ENCODE data around the gene CIB2.

Gene CIB2

GRCh38 chr15:78082743-78083110, 48.5 kb downstream of the CIB2 start:
- DNase-seq, result no peak

DNA sequence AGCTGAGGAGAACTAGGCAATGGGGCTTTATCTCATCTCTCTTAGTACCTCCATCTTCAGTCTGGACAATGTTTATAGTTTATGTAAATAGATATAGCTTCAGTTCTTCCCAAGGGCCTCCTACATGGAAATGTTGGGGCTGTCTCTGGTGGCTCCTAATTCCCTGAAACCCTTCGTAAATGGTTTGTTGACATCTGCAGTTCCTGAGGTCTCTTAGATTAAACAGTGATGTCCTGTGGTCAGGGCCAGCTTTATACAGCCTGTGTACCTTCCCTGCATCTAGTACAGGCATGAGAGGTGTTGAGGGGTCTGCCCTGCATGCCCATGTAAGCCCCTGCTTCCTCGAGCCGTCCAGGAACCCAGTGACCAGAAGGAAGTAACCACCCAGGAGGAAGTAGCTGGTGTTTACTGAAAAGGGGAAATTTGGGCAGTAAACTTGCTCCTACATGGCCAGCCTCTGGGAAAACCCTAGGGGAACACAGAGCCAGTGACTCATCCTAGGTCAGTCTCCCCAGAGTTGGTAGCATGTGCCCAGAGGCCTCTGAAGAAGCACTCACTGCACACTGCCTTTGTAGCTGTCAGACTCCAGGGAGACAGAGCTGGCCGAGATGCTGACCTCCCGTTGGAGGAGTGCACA, 49.0 kb downstream of the CIB2 start:
- no peak for DNase-seq

DNA sequence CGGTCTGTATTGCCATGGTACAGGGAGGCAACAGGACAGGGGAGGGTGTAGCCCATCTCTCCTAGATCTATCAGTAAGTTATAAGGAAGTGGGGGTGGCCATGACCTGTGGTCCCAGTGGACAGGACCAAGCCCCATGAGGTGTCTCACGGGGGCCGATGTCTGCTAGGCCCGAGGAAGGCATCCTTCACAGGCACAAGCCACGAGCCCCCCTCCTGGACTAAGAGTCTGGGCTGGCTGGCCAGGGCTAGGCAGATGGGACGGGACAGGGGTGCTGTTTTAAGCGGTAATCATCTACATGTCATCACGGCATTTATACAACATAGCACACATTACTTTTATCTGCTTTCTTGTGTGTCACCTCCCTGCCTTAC, 51.2 kb downstream of the CIB2 start:
- DNase-seq, result no peak

GRCh38 chr15:78079298-78080087, 51.8 kb downstream of the CIB2 start:
- no peak for DNase-seq

GRCh38 chr15:78077871-78078210, 53.4 kb downstream of the CIB2 start:
- DNase-seq, result no peak

- peak; percentile 81 to 84 for DNase-seq
Observed at GRCh38 chr15:78077053-78077870, 54.0 kb downstream of the CIB2 start, which contains the start of gene TBC1D2B. Gene TBC1D2B, minus strand, starts transcription at chr15:78077711. Its CDS starts 59 bp downstream, at chr15:78077652.

DNA sequence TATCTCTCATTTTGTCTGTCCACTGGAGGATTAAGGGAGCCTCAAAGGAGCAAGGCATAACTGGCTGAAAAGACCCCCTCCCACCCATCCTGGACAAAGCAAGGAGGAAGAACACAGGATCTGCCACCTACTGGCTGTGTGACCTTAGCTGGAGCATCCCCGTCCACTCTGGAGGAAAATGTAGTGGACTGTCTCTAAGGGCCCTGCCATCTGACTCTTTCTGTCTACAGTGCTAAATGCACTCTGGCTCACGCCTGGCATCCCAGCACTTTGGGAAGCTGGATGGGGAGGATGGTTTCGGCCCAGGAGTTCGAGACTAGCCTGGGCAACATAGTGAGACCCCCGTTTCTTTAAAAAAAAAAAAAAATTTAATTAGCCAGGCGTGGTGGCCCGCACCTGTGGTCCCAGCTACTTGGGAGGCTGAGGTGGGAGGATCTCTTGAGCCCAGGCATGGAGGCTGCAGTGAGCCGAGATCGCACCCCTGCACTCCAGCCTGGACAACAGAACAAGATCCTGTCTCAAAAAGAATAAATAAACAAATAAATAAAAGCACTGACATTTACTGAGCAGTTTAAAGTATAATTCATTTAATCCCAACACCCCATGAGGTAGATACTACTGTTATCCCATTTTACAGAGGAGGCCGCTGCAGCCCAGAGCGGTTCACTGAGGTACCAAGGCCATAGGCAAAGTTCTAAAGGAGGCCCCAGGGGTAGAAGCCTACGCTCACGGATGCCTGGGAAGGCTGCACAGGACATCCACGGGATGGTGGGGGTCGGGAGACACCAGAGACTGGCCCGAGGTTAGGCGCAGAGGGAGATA, 54.8 kb downstream of the CIB2 start:
- DNase-seq, result no peak

DNA sequence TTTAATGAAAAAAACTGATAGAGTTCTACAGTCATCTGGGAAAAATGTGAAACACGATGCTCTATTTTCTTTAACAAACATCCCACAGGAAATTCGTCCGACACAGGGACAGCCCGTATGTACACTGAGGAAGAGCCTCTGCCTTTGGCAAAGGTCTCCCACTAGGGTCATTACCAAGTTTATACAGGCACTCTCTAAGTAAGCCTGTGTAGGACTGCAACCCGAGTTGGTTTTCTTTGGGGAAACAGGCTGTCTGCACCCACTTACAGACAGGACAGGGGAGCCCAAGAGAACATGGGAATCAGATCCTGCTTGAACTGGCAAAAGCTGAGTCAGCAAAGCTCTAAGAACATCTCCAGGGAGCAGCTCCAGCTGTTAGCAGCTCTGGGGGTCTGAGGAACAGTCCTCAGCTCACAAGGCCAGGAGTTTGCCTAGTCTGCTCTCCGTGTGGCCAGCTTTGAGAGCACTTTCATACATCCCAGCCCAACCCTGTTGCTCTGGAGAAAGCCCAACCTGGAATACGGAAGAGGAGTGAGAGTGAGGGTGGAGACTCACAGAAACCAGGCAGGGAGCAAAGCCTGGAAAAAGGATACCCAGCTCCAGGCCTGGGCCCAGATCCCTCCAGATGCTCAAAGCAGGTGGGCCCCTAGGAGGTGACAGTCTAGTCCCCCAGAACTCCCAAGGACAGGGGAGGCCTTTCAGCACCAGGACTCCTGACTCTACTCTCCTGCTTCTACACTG, 55.6 kb downstream of the CIB2 start:
- DNase-seq, result no peak

DNA sequence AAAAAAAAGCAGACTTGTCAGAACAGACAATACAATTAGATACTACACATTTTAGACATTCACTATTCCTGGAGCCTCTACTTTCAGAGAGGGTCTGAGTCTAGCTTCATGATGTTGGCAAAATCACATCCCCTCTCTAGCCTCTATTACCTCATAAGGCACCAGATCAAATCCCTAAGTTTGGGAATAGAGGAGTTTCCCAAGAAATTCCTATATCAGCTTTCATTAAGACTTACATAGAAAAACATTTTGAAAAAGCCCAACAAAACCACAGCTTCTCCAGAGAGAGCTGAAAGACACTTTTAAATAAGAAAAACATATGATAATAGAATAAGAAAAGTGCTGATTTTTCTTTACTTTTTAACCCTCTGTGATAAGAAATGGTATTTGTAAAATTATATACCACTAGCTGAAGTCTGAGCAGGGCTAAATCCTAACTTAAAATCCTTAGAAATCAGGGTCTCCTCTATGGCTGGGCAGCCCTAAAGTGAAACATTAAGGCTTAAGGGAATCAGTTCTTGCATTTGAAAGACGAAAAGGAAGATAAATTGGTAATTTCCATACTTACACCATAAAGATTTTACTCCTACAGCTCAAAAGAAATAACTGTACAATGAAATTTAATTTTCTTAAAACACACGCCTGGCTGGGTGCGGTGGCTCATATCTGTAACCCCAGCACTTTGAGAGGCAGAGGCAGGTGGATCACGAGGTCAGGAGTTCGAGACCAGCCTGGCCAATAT, 58.0 kb downstream of the CIB2 start:
- no peak for DNase-seq

GRCh38 chr15:78072080-78072892, 59.0 kb downstream of the CIB2 start:
- no peak for DNase-seq

DNA sequence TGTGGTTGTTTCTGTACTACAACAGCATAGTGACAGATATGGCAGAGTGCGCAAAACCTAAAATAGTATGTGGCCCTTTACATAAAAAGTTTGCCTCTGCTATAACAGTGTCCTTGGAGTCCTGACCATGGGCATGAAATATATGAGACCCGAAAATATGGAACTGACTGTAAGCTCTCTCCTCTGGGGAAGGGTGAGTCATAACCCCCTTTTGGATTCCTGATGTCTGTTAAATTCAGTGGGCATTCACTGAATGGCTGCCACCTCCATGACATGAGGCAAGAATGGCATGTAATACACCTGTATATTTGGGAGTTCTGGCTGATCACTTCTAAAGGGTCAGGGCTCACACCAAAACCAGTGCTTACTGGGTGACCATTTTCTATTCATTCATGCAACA, 59.9 kb downstream of the CIB2 start:
- no peak for DNase-seq

DNA sequence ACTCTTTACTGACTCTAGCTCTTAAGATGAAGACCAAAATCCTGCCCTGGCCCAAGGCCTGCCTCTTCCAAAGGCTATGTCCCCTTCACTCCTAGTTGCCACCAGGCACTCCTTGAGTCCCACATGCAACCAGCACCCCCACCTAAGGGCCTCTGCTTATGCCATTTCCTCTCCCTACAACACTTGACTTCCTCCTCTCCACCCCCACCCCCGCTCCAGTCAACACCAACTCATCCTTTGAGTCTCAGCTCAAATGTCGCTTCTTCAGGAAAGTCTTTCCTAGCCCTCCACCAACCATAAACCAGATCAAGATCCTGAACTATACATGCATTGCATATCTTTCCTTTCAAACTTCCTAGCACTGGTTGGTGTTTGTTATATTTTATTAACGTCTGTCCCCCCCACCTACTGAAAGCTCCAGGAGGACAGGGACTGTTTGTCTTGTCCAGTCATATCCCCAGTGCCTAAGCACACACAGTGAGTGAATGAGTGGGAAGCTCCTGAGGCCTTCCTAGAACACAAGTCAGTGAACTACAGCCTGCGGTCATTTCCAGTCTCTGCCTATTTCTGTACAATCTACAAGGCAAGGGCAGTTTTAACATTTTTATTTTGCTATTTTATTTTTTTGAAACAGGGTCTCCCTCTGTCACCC, 61.1 kb downstream of the CIB2 start:
- DNase-seq, result peak; percentile 62

GRCh38 chr15:78069462-78070029, 61.7 kb downstream of the CIB2 start:
- DNase-seq, result no peak

GRCh38 chr15:78069052-78069414, 62.2 kb downstream of the CIB2 start:
- no peak for DNase-seq

DNA sequence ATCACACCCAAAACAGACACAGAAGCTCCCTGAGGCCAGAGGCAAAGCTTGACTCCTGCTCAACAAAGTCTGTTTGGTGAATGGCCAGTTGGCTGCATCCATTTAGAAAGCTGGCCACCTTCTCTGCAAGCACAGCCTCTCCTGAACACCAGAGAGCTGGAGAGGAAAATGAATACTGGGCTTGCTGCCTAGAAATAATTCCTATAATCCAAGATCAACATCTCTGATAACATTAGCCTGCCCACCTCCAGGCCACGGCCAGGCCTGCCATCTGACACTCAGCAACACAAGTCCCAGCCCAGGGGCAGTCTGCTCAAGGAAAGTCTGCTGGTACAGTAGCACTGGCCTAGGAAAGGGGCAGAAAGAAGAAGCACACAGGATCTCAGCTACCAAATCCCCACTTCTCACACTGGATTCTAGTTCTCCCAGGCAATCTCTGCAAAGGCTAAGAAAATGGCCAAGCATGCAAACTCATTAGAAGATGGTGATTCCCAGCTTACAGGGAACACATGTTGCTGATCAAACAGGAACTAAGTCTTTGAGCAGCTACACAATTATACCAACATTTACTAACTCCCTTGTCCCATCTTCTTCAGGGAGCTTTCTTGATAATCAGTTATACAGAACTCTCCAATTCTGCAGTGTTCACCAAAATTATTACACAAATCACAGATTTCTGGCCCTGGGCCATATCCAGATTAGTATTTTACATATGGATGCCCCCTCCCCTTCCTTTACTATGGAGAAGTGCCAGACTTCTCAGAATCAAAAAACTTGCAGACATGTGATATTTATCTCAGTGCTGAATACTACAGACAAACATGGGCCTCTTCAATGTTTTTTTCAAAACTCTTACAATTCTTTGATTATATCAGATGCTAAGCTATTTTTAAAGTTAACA, 63.7 kb downstream of the CIB2 start:
- DNase-seq, result no peak

GRCh38 chr15:78065973-78066946, 65.0 kb downstream of the CIB2 start:
- DNase-seq, result no peak

GRCh38 chr15:78065284-78065872, 65.9 kb downstream of the CIB2 start:
- no peak for DNase-seq
